Endothelial cell of umbilical vein (primary cell): ENCODE data around the gene CDK18. TPM values are rescaled to one million over a fixed set of nuclear protein-coding genes. Genes with fewer than 3 reads are reported as not detected.

Experiments used
- BruUV-seq: library from RNA; stranded (reverse); fragments of 400-500 nt; replicated peaks from 2 replicates; lab custom pipeline; 2021; lab: Mats Ljungman, UMichigan
- CTCF ChIA-PET: fragments of 300-600, 350-600 bp; sonication (Branson Sonifier 250); formaldehyde crosslinking; loops from one replicate; lab custom pipeline; 2021; ENCODE audit warnings: antibody characterized with exemption, inconsistent platforms; lab: Charles Lee
- POLR2A ChIA-PET: fragments of 300-600, 350-600 bp; sonication (Branson Sonifier 250); formaldehyde crosslinking; loops from one replicate; lab custom pipeline; 2021; ENCODE audit warnings: antibody characterized with exemption, inconsistent platforms; lab: Charles Lee
- DNase-seq: peaks from one replicate; pipeline ENCODE4 v3.0.0-alpha.2; 2011; ENCODE audit warnings: low read depth, low spot score
- FAIRE-seq: peaks from 2 replicates; lab custom pipeline; 2011; peaks lifted over from hg19 to GRCh38; lab: Jason Lieb, UNC
- H2AFZ ChIP-seq: 2 replicates; pipeline ENCODE4 v1.6.0; 2012; ENCODE audit warnings: low read depth, low read length, control low read depth, inconsistent platforms
- H3K27ac ChIP-seq: 2 replicates; pipeline ENCODE4 v1.5.1; 2011; ENCODE audit warnings: low read depth, mild to moderate bottlenecking, control low read depth, low read length, moderate library complexity; ENCODE audit not compliant: insufficient read depth
- H3K27me3 ChIP-seq, 2 experiments: 2 replicates each; pipeline versions ENCODE4 v1.6.0 to v1.6.1; 2011; ENCODE audit warnings: low read length in 2 of 2, mixed read lengths in 1 of 2; ENCODE audit not compliant: control insufficient read depth in 2 of 2, insufficient read depth in 2 of 2
- H3K36me3 ChIP-seq, 2 experiments: 2 replicates in 1 of 2; 3 replicates in 1 of 2; pipeline ENCODE4 v1.5.1; 2011; ENCODE audit warnings: low read length in 2 of 2, mild to moderate bottlenecking in 1 of 2, moderate library complexity in 1 of 2; ENCODE audit not compliant: control insufficient read depth in 2 of 2, insufficient read depth in 2 of 2; ENCODE audit errors: extremely low read depth in 1 of 2
- H3K4me1 ChIP-seq: 3 replicates; pipeline ENCODE4 v1.5.1; 2011; ENCODE audit warnings: mild to moderate bottlenecking, low read length; ENCODE audit not compliant: control insufficient read depth, insufficient read depth; ENCODE audit errors: extremely low read depth
- H3K4me2 ChIP-seq: 2 replicates; pipeline ENCODE4 v1.6.1; 2011; ENCODE audit warnings: low read length, control low read depth, mixed read lengths; ENCODE audit not compliant: insufficient read depth
- H3K4me3 ChIP-seq, 3 experiments: fragments of 200-600 bp in 1 of 3; sonication (generic), shearing (Covaris generic) in 1 of 3; replicated peaks in 1 of 3; 2 replicates each; pipeline ENCODE4 v1.5.1; 2011 to 2016; ENCODE audit warnings: control low read depth in 3 of 3, low read length in 3 of 3, mild to moderate bottlenecking in 2 of 3, inconsistent platforms in 1 of 3, low read depth in 1 of 3, moderate library complexity in 1 of 3; ENCODE audit not compliant: insufficient read depth in 1 of 3
- H3K79me2 ChIP-seq: 2 replicates; pipeline ENCODE4 v1.6.0; 2012; ENCODE audit warnings: low read length, inconsistent platforms; ENCODE audit not compliant: control insufficient read depth, insufficient read depth
- H3K9ac ChIP-seq: replicated peaks from 2 replicates; pipeline ENCODE3; 2011; ENCODE audit warnings: low read length, control low read depth; ENCODE audit not compliant: insufficient read depth; ENCODE audit errors: extremely low read depth
- H3K9me1 ChIP-seq: replicated peaks from 3 replicates; pipeline ENCODE4 v1.6.0; 2011; ENCODE audit warnings: mild to moderate bottlenecking, low read length; ENCODE audit not compliant: control insufficient read depth, insufficient read depth; ENCODE audit errors: extremely low read depth
- H3K9me3 ChIP-seq: replicated peaks from 2 replicates; pipeline ENCODE4 v1.5.1; 2012; ENCODE audit warnings: low read length, inconsistent platforms; ENCODE audit not compliant: control insufficient read depth, insufficient read depth
- H4K20me1 ChIP-seq: replicated peaks from 2 replicates; pipeline ENCODE3; 2011; ENCODE audit warnings: mild to moderate bottlenecking, low read length; ENCODE audit not compliant: control insufficient read depth, insufficient read depth; ENCODE audit errors: extremely low read depth
- CTCF ChIP-seq, 2 donors: IDR thresholded peaks; 1 replicate in 1 of 2; 2 replicates in 1 of 2; pipeline ENCODE4 v1.5.1; 2011; ENCODE audit warnings: low read length in 2 of 2, mild to moderate bottlenecking in 2 of 2, moderate library complexity in 2 of 2, control low read depth in 1 of 2, inconsistent platforms in 1 of 2, low read depth in 1 of 2; ENCODE audit not compliant: insufficient read depth in 1 of 2; ENCODE audit errors: extremely low read depth in 1 of 2
- EZH2 ChIP-seq: IDR thresholded peaks from 2 replicates; pipeline ENCODE4 v1.6.1; 2012; ENCODE audit warnings: borderline replicate concordance, low read depth, mild to moderate bottlenecking, moderate library complexity, low read length, inconsistent platforms; ENCODE audit not compliant: severe bottlenecking
- FOS ChIP-seq: IDR thresholded peaks from 2 replicates; pipeline ENCODE4 v1.6.1; 2011; ENCODE audit warnings: mild to moderate bottlenecking, low read length, moderate library complexity, borderline replicate concordance; ENCODE audit not compliant: insufficient read depth
- GATA2 ChIP-seq: IDR thresholded peaks from 2 replicates; pipeline ENCODE4 v1.7.0; 2011; ENCODE audit warnings: low read depth, mild to moderate bottlenecking, moderate library complexity, mixed read lengths, low read length; ENCODE audit not compliant: insufficient read length, insufficient read depth
- JUN ChIP-seq: IDR thresholded peaks from 2 replicates; pipeline ENCODE4 v1.6.1; 2011; ENCODE audit warnings: borderline replicate concordance, low read depth; ENCODE audit not compliant: insufficient read length, insufficient read depth
- MAX ChIP-seq: IDR thresholded peaks from 2 replicates; pipeline ENCODE4 v1.6.1; 2011; ENCODE audit not compliant: insufficient read depth, insufficient read length
- MYC ChIP-seq: IDR thresholded peaks from one replicate; pipeline ENCODE4 v1.6.1; 2011; ENCODE audit warnings: mild to moderate bottlenecking, low read depth, low read length
- POLR2A ChIP-seq: IDR thresholded peaks from 2 replicates; pipeline ENCODE4 v1.6.1; 2012; ENCODE audit warnings: low read depth, mild to moderate bottlenecking, control low read depth, low read length
- POLR2AphosphoS5 ChIP-seq: IDR thresholded peaks from 2 replicates; pipeline ENCODE4 v1.6.1; 2012; ENCODE audit warnings: low read depth, mild to moderate bottlenecking, control low read depth, low read length, moderate library complexity; ENCODE audit not compliant: insufficient read depth
- dilution Hi-C: fragments of 300-500 bp; cut with MboI; formaldehyde crosslinking; loops from one replicate; pipeline ENCODE4 v1.15.0; 2019; ENCODE audit warnings: low sequenced_read_pairs; ENCODE audit not compliant: extremely low pct_ligation_motif_present
- intact Hi-C: fragments of 100-400 bp; cut with micrococcal nuclease; formaldehyde crosslinking; loops from one replicate; pipeline ENCODE4 v1.10.0; 2022
- polyA plus RNA-seq, 4 experiments: library from polyadenylated mRNA; depleted of rRNA in 3 of 4; stranded (reverse) in 3 of 4; unstranded in 1 of 4; fragments of >200 nt; gene quantifications; 2 replicates each; pipeline versions ENCODE4 v1.2.1 to v1.2.3, GENCODE V29; 2011 to 2012; ENCODE audit warnings: missing spikeins in 1 of 4
- total RNA-seq: library from RNA; stranded (reverse); gene quantifications from 2 replicates; pipeline ENCODE4 v1.2.3, GENCODE V29; 2021

CDK18 gene
- total and polyA plus RNA-seq, 2 donors (not counting 3 experiments of a cell fraction or from before 2014, with no cell fraction given): 0.17 to 1.2 TPM

GRCh38 chr1:205580923-205581180 lies 76.4 kb downstream of the CDK18 start:
- H3K27me3 ChIP-seq: peaks cover 6 to 13% of the 10 kb centered on the region in 2 experiments
- no peak overlapping the region for H3K4me3 ChIP-seq
- intact Hi-C loops (loop anchor here (10.0 kb wide), 1 partner anchor 56 kb away; no protein-coding TSS in a partner anchor), dilution Hi-C loops (no loop called here)
- H3K4me2 ChIP-seq: no peak overlapping the region
- no peak overlapping the region for H3K9ac ChIP-seq
- H2AFZ ChIP-seq: no peak overlapping the region
- H3K79me2 ChIP-seq: no peaks in the 10 kb centered on the region
- no peak for FAIRE-seq
- BruUV-seq: no TSS peak
- CTCF ChIA-PET: interaction anchor here (2.2 kb wide), 1 partner anchor 52 kb away, joined by 10 read pairs; no protein-coding TSS in a partner anchor
- H3K9me1 ChIP-seq: no peaks in the 10 kb centered on the region
- peaks cover 19% of the 10 kb centered on the region for H3K4me1 ChIP-seq
- no peak overlapping the region for H3K27ac ChIP-seq
- no peak for DNase-seq
- no peaks in the 10 kb centered on the region for H4K20me1 ChIP-seq
- H3K36me3 ChIP-seq: no peaks in the 10 kb centered on the region
- POLR2A ChIA-PET: no interaction called here
- no peak for TF ChIP-seq CTCF (IDR thresholded peaks at IDR 0.05; ENCODE audit: extremely low read depth in 1 of 2, insufficient read depth in 1 of 2, low read depth in 1 of 2, low read length in 2 of 2)
- TF ChIP-seq MYC: no peak
- no peak for TF ChIP-seq EZH2
- TF ChIP-seq JUN: no peak
- no peak for TF ChIP-seq GATA2
- TF ChIP-seq POLR2A: no peak
- no peak for TF ChIP-seq MAX
- TF ChIP-seq FOS: no peak
- TF ChIP-seq POLR2AphosphoS5: no peak
- H3K9me3 ChIP-seq: no peaks in the 10 kb centered on the region
